OCI-LY1 (cell line): Measurements from ENCODE around the gene FDPS.
A peak's percentile ranks its signal among the peaks of the same experiment; 100 is the strongest.

Experiments
- H2AFZ ChIP-seq: fragments of 200-600 bp; sonication (generic), shearing (Covaris generic); 2 replicates; pipeline ENCODE4 v1.6.0; 2014; ENCODE audit warnings: antibody characterized with exemption, mild to moderate bottlenecking, low read length
- H3F3A ChIP-seq: fragments of 200-600 bp; sonication (generic), shearing (Covaris generic); 2 replicates; pipeline ENCODE4 v1.6.0; 2014; ENCODE audit warnings: mild to moderate bottlenecking, antibody characterized with exemption, low read length, moderate library complexity; ENCODE audit not compliant: insufficient read depth
- H3K27ac ChIP-seq: fragments of 200-600 bp; sonication (generic); 2 replicates; pipeline ENCODE4 v1.5.1; 2014; ENCODE audit warnings: low read length, mixed run types, mild to moderate bottlenecking, low read depth; ENCODE audit not compliant: poor library complexity, severe bottlenecking
- H3K27me3 ChIP-seq: fragments of 200-600 bp; sonication (generic); 2 replicates; pipeline ENCODE4 v1.6.0; 2014; ENCODE audit warnings: antibody characterized with exemption, mild to moderate bottlenecking, low read length, moderate library complexity; ENCODE audit not compliant: insufficient read depth
- H3K36me3 ChIP-seq: fragments of 200-600 bp; sonication (generic); 2 replicates; pipeline ENCODE4 v1.6.1; 2014; ENCODE audit warnings: mild to moderate bottlenecking, antibody characterized with exemption, low read length, moderate library complexity, mixed read lengths; ENCODE audit not compliant: insufficient read depth
- H3K4me1 ChIP-seq: fragments of 200-600 bp; sonication (generic); 2 replicates; pipeline ENCODE4 v1.5.1; 2014; ENCODE audit warnings: mild to moderate bottlenecking, low read length, moderate library complexity; ENCODE audit not compliant: insufficient read depth, severe bottlenecking
- H3K4me2 ChIP-seq: fragments of 200-600 bp; sonication (generic), shearing (Covaris generic); 2 replicates; pipeline ENCODE4 v1.6.1; 2014; ENCODE audit warnings: low read length
- H3K4me3 ChIP-seq: fragments of 200-600 bp; sonication (generic); 2 replicates; pipeline ENCODE4 v1.5.1; 2014; ENCODE audit warnings: low read length, low read depth, mild to moderate bottlenecking, mixed read lengths; ENCODE audit not compliant: poor library complexity, severe bottlenecking
- H3K79me2 ChIP-seq: fragments of 200-600 bp; shearing (Covaris generic); 2 replicates; pipeline ENCODE4 v1.6.1; 2016; ENCODE audit warnings: mixed run types, low read length, mixed read lengths; ENCODE audit not compliant: insufficient read depth
- H3K9ac ChIP-seq: fragments of 200-600 bp; sonication (generic), shearing (Covaris generic); 2 replicates; pipeline ENCODE4 v1.6.1; 2014; ENCODE audit warnings: mild to moderate bottlenecking, low read length, mixed read lengths
- H3K9me2 ChIP-seq: fragments of 200-600 bp; sonication (generic), shearing (Covaris generic); 2 replicates; pipeline ENCODE4 v1.6.1; 2014; ENCODE audit warnings: low read depth, mild to moderate bottlenecking, low read length, mixed read lengths
- H3K9me3 ChIP-seq: fragments of 200-600 bp; shearing (Covaris generic); 2 replicates; pipeline ENCODE4 v1.6.1; 2014; ENCODE audit warnings: low read length, mixed read lengths
- H4K20me1 ChIP-seq: fragments of 200-600 bp; sonication (generic), shearing (Covaris generic); 2 replicates; pipeline ENCODE4 v1.6.0; 2016; ENCODE audit warnings: mild to moderate bottlenecking, low read length; ENCODE audit not compliant: insufficient read depth
- CTCF ChIP-seq: fragments of 200-600 bp; sonication (generic), shearing (Covaris generic); IDR thresholded peaks from 2 replicates; pipeline ENCODE4 v1.5.1; 2017; ENCODE audit warnings: mild to moderate bottlenecking, antibody characterized with exemption, low read length, moderate library complexity, mixed read lengths
- EZH2 ChIP-seq: fragments of 200-600 bp; sonication (generic), shearing (Covaris generic); IDR thresholded peaks from 2 replicates; pipeline ENCODE4 v1.8.0; 2017; ENCODE audit warnings: borderline replicate concordance, mixed run types, mild to moderate bottlenecking, antibody characterized with exemption, low read length, moderate library complexity, mixed read lengths

FDPS gene

GRCh38 chr1:155272466-155273342 is 36.0 kb upstream of the FDPS start:
- peak overlapping the region; percentile 53 for H3K27ac ChIP-seq
- H3K9me3 ChIP-seq: no peaks in the 10 kb centered on the region
- H3F3A ChIP-seq: no peaks in the 10 kb centered on the region
- H2AFZ ChIP-seq: no peak overlapping the region
- no peaks in the 10 kb centered on the region for H3K9me2 ChIP-seq
- H3K9ac ChIP-seq: peak overlapping the region; percentile 97
- H3K4me3 ChIP-seq: peak overlapping the region; percentile 97
- no peak for TF ChIP-seq CTCF
- TF ChIP-seq EZH2: no peak
- no peaks in the 10 kb centered on the region for H3K27me3 ChIP-seq
- peak overlapping the region; percentile 100 for H3K4me2 ChIP-seq
- H4K20me1 ChIP-seq: no peaks in the 10 kb centered on the region
- peaks cover 30% of the 10 kb centered on the region for H3K4me1 ChIP-seq
- H3K79me2 ChIP-seq: peaks cover 17% of the 10 kb centered on the region
- H3K36me3 ChIP-seq: peaks cover 46% of the 10 kb centered on the region

GRCh38 chr1:155273343-155274245 is 35.1 kb upstream of the FDPS start, which contains the start of gene CLK2:
CLK2 (minus strand) TSS chr1:155273504; CDS start chr1:155270977, 2,527 bp downstream.
- Histone ChIP-seq H3K9me3 (no peaks in the 10 kb centered on the region), H3K36me3 (peaks cover 37% of the 10 kb centered on the region), H3K4me3 (peak within 1 kb of the TSS; percentile 97), H3K27ac (peak within 1 kb of the TSS; percentile 78), H3K27me3 (no peaks in the 10 kb centered on the region), H3K4me2 (peak within 1 kb of the TSS; percentile 100), H3K79me2 (peaks cover 17% of the 10 kb centered on the region), H3F3A (no peaks in the 10 kb centered on the region; the same call in 1 of the 2 replicates), H2AFZ (peak within 1 kb of the TSS; percentile 86; the same call in 1 of the 2 replicates), H3K4me1 (peaks cover 38% of the 10 kb centered on the region), H3K9me2 (no peaks in the 10 kb centered on the region), H3K9ac (peak within 1 kb of the TSS; percentile 97), H4K20me1 (no peaks in the 10 kb centered on the region)
- TF ChIP-seq CTCF (no peak), EZH2 (no peak)

- H3K4me1 ChIP-seq: peaks cover 36% of the 10 kb centered on the region
- H3K4me3 ChIP-seq: peak within 1 kb of the TSS; percentile 67
- H4K20me1 ChIP-seq: no peaks in the 10 kb centered on the region
- peak within 1 kb of the TSS; percentile 59 for H3K9ac ChIP-seq
- H3K9me3 ChIP-seq: no peaks in the 10 kb centered on the region
- H2AFZ ChIP-seq: peak within 1 kb of the TSS; percentile 17; the same call in 1 of the 2 replicates
- H3K79me2 ChIP-seq: peaks cover 11% of the 10 kb centered on the region
- peak within 1 kb of the TSS; percentile 76 for H3K4me2 ChIP-seq
- H3F3A ChIP-seq: no peaks in the 10 kb centered on the region; the same call in 1 of the 2 replicates
- no peaks in the 10 kb centered on the region for H3K27me3 ChIP-seq
- no peak within 1 kb of the TSS for H3K27ac ChIP-seq
- H3K36me3 ChIP-seq: peaks cover 5% of the 10 kb centered on the region; the same call in 1 of the 2 replicates
- TF ChIP-seq CTCF: peak; percentile 59
- TF ChIP-seq EZH2: no peak
- H3K9me2 ChIP-seq: no peaks in the 10 kb centered on the region
These were observed 31.4 kb upstream of the FDPS start, which contains the start of gene HCN3 for GRCh38 chr1:155277070-155277901. HCN3 (plus strand) TSS chr1:155277463; CDS start chr1:155277591, 128 bp downstream.
